ENCODE results near the gene PBX3. TPM values are rescaled to one million over a fixed set of nuclear protein-coding genes. Genes with fewer than 3 reads are reported as not detected.

Gene PBX3
- total and polyA plus RNA-seq, 2 of the 13 experiments (the other 11 are each of a cell fraction or from before 2014, with no cell fraction given), result 6.0 to 11.2 TPM

DNA sequence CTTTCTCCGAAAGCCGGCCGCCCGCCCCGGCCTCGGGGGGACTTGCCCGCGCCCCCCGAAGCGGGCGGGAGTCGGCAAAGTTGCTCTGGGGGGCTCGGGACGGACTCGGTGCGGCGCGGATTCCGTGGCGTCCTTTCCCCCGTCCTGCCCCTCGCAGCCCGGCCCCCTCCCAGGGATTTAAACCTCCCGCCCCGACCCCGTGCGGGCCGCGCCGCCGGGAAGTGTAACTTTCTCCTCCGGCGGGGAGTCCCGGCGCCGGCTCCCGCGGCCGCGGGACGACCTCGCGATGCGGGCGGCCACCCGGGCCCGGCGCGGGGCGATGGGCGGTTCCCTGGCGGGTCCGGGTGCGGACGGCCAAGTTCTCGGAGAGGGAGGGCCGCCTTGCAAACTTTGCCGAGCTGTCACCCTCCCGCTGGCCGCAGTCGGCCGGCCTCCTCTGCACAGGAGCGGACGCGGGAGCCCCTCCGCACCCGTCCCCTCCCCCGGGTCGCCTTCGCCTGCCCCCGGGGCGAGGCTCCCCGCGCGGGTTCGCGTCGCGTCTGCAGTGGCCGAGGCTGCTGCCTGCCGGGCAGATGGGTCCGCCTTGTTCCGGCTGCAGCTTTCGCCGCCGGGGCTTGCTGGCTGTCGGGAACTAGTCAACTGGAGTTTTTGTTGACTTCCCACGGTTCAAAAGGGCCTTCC, 732 bp downstream of the PBX3 start (continued):
- TF ChIP-seq HMGXB3 (CRISPR knock-in tag; IDR thresholded peaks at IDR 0.05; ENCODE audit: borderline replicate concordance) (no peak), ZNF775 (CRISPR knock-in tag; IDR thresholded peaks at IDR 0.05; ENCODE audit: borderline replicate concordance) (no peak), CENPT (CRISPR knock-in tag; IDR thresholded peaks at IDR 0.05; ENCODE audit: low read depth) (no peak), HHEX (CRISPR knock-in tag; IDR thresholded peaks at IDR 0.05) (no peak), KDM4B (CRISPR knock-in tag; IDR thresholded peaks at IDR 0.05) (no peak), NFRKB (IDR thresholded peaks at IDR 0.05) (no peak), ZNF547 (CRISPR knock-in tag; IDR thresholded peaks at IDR 0.05) (no peak; the same call in 1 of the 2 replicates), RBAK (CRISPR knock-in tag; IDR thresholded peaks at IDR 0.05) (no peak), MAFF (IDR thresholded peaks at IDR 0.05; ENCODE audit: low read depth, low read length) (no peak), ATF2 (CRISPR knock-in tag; IDR thresholded peaks at IDR 0.05) (no peak)
- TF ChIP-seq, protein P1, sequence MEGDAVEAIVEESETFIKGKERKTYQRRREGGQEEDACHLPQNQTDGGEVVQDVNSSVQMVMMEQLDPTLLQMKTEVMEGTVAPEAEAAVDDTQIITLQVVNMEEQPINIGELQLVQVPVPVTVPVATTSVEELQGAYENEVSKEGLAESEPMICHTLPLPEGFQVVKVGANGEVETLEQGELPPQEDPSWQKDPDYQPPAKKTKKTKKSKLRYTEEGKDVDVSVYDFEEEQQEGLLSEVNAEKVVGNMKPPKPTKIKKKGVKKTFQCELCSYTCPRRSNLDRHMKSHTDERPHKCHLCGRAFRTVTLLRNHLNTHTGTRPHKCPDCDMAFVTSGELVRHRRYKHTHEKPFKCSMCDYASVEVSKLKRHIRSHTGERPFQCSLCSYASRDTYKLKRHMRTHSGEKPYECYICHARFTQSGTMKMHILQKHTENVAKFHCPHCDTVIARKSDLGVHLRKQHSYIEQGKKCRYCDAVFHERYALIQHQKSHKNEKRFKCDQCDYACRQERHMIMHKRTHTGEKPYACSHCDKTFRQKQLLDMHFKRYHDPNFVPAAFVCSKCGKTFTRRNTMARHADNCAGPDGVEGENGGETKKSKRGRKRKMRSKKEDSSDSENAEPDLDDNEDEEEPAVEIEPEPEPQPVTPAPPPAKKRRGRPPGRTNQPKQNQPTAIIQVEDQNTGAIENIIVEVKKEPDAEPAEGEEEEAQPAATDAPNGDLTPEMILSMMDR (CRISPR knock-in tag; IDR thresholded peaks at IDR 0.05), result no peak
- TF ChIP-seq, protein P2, sequence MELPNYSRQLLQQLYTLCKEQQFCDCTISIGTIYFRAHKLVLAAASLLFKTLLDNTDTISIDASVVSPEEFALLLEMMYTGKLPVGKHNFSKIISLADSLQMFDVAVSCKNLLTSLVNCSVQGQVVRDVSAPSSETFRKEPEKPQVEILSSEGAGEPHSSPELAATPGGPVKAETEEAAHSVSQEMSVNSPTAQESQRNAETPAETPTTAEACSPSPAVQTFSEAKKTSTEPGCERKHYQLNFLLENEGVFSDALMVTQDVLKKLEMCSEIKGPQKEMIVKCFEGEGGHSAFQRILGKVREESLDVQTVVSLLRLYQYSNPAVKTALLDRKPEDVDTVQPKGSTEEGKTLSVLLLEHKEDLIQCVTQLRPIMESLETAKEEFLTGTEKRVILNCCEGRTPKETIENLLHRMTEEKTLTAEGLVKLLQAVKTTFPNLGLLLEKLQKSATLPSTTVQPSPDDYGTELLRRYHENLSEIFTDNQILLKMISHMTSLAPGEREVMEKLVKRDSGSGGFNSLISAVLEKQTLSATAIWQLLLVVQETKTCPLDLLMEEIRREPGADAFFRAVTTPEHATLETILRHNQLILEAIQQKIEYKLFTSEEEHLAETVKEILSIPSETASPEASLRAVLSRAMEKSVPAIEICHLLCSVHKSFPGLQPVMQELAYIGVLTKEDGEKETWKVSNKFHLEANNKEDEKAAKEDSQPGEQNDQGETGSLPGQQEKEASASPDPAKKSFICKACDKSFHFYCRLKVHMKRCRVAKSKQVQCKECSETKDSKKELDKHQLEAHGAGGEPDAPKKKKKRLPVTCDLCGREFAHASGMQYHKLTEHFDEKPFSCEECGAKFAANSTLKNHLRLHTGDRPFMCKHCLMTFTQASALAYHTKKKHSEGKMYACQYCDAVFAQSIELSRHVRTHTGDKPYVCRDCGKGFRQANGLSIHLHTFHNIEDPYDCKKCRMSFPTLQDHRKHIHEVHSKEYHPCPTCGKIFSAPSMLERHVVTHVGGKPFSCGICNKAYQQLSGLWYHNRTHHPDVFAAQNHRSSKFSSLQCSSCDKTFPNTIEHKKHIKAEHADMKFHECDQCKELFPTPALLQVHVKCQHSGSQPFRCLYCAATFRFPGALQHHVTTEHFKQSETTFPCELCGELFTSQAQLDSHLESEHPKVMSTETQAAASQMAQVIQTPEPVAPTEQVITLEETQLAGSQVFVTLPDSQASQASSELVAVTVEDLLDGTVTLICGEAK (IDR thresholded peaks at IDR 0.05), result no peak
- TF ChIP-seq, protein P2 (CRISPR knock-in tag; IDR thresholded peaks at IDR 0.05), result no peak

All from HepG2 (cell line).